ENCODE measurements around the gene KCNC1. TPM values are rescaled to one million over a fixed set of nuclear protein-coding genes. Genes with fewer than 3 reads are reported as not detected.

Gene KCNC1
- total RNA-seq, 1 experiment from 2014 or later, result 0.26 TPM

DNA sequence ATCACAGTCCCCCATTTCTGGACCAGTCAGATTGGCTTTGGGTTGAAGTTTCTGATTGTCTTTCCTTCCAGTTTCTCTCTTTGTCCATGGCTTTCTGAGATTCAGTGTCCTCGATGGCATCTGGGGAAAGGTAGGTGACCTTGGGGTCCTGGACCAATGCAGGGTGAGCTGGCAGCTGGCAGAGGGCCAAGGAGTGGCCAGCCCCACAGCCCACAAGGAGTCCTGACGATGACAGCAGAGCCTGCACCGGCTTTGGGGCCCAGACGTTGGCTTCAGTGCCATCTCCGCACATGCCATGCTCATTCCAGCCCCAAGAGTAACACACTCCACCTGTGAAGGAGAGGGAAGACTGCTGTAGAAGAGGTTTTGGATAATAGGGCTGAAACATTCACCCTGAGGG lies 53.5 kb downstream of the KCNC1 start:
- Mint-ChIP-seq H3K36me3 (ENCODE audit: insufficient read depth, unreplicated experiment) (no peaks in the 10 kb centered on the region), H3K27ac (ENCODE audit: unreplicated experiment) (no peak overlapping the region), H3K9me3 (ENCODE audit: low read depth, unreplicated experiment) (no peaks in the 10 kb centered on the region), H3K27me3 (ENCODE audit: unreplicated experiment) (no peaks in the 10 kb centered on the region), H3K4me3 (ENCODE audit: low read depth, unreplicated experiment) (no peak overlapping the region), H3K4me1 (ENCODE audit: low read depth, unreplicated experiment) (peaks cover 8% of the 10 kb centered on the region)
- no TSS peak for BruUV-seq (replicated peaks)
- intact Hi-C loops (cut with micrococcal nuclease; ENCODE audit: unreplicated experiment), result no loop called here
- CTCF ChIA-PET, result no interaction called here
- no peak for DNase-seq
- TF ChIP-seq, protein P1, sequence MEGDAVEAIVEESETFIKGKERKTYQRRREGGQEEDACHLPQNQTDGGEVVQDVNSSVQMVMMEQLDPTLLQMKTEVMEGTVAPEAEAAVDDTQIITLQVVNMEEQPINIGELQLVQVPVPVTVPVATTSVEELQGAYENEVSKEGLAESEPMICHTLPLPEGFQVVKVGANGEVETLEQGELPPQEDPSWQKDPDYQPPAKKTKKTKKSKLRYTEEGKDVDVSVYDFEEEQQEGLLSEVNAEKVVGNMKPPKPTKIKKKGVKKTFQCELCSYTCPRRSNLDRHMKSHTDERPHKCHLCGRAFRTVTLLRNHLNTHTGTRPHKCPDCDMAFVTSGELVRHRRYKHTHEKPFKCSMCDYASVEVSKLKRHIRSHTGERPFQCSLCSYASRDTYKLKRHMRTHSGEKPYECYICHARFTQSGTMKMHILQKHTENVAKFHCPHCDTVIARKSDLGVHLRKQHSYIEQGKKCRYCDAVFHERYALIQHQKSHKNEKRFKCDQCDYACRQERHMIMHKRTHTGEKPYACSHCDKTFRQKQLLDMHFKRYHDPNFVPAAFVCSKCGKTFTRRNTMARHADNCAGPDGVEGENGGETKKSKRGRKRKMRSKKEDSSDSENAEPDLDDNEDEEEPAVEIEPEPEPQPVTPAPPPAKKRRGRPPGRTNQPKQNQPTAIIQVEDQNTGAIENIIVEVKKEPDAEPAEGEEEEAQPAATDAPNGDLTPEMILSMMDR (IDR thresholded peaks at IDR 0.05; ENCODE audit: unreplicated experiment), result no peak

DNA sequence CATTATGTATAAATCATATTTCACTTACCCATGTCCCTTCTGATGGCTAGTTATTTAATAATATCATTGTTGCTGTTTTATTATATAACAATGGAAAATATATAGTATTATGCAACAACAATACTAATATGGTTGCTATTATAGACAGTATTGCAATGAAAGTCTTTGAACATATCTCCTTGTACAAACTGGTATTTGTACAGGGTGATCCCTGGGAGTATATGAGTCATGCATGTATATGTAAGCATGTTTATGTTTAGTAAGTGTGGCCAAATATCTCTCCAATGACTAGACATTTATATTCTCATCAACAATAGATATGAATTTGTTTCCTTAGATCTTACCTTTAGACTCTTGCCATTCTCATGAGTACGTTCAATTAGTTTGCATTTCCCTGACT lies 55.9 kb downstream of the KCNC1 start:
- intact Hi-C loops (cut with micrococcal nuclease; ENCODE audit: unreplicated experiment), result no loop called here
- BruUV-seq (replicated peaks), result no TSS peak
- H3K27me3 Mint-ChIP-seq (ENCODE audit: unreplicated experiment), result no peaks in the 10 kb centered on the region
- no peak overlapping the region for H3K4me3 Mint-ChIP-seq (ENCODE audit: low read depth, unreplicated experiment)
- no peaks in the 10 kb centered on the region for H3K36me3 Mint-ChIP-seq (ENCODE audit: insufficient read depth, unreplicated experiment)
- peaks cover 8% of the 10 kb centered on the region for H3K4me1 Mint-ChIP-seq (ENCODE audit: low read depth, unreplicated experiment)
- H3K9me3 Mint-ChIP-seq (ENCODE audit: low read depth, unreplicated experiment), result no peaks in the 10 kb centered on the region
- no peak for DNase-seq
- TF ChIP-seq, protein P1 (IDR thresholded peaks at IDR 0.05; ENCODE audit: unreplicated experiment), result no peak
- CTCF ChIA-PET, result no interaction called here
- H3K27ac Mint-ChIP-seq (ENCODE audit: unreplicated experiment), result no peak overlapping the region

DNA sequence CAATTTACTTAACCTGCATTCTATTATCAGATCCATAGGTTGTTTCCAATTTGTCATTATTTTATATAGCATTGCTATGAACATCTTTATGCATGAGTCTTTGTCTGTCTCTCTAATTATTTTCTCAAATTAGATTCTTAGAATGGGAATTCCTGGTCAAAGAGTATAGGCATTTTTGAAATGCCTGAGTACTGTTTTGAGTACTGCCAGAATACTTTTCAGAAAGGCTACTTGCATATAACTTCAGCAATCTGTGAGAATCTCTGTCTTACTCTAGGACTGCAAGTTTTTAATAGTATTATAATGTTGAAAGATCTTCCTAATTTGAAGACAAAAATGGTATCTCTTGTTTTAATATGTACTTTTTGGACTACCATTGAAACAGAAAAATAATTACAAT lies 56.6 kb downstream of the KCNC1 start:
- BruUV-seq (replicated peaks), result no TSS peak
- peaks cover 8% of the 10 kb centered on the region for H3K4me1 Mint-ChIP-seq (ENCODE audit: low read depth, unreplicated experiment)
- TF ChIP-seq, protein P1 (IDR thresholded peaks at IDR 0.05; ENCODE audit: unreplicated experiment), result no peak
- H3K36me3 Mint-ChIP-seq (ENCODE audit: insufficient read depth, unreplicated experiment), result no peaks in the 10 kb centered on the region
- intact Hi-C loops (cut with micrococcal nuclease; ENCODE audit: unreplicated experiment), result no loop called here
- no peaks in the 10 kb centered on the region for H3K9me3 Mint-ChIP-seq (ENCODE audit: low read depth, unreplicated experiment)
- DNase-seq, result no peak
- no peak overlapping the region for H3K27ac Mint-ChIP-seq (ENCODE audit: unreplicated experiment)
- H3K4me3 Mint-ChIP-seq (ENCODE audit: low read depth, unreplicated experiment), result no peak overlapping the region
- CTCF ChIA-PET, result no interaction called here
- H3K27me3 Mint-ChIP-seq (ENCODE audit: unreplicated experiment), result no peaks in the 10 kb centered on the region

DNA sequence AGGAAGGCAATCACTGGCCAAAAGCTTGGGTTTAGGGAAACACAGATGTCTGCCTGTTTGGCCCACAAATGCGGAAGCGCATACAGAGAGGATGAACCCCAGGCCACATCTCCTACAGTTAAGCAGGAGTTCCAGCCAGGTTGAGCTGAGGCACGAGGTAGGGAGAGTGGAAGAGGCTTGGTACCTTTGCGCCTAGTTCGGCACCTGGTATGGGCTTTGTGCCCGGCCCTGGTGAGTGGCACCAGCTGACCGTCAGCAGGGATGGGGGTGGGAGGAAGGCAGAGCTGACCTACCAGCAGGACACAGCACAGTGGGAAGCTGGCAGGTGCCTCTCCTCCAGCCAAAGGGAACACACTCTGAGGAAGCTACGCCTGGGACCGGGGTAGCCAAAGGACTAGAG lies 57.6 kb downstream of the KCNC1 start:
- Mint-ChIP-seq H3K27ac (ENCODE audit: unreplicated experiment) (no peak overlapping the region), H3K9me3 (ENCODE audit: low read depth, unreplicated experiment) (no peaks in the 10 kb centered on the region), H3K4me3 (ENCODE audit: low read depth, unreplicated experiment) (no peak overlapping the region), H3K36me3 (ENCODE audit: insufficient read depth, unreplicated experiment) (no peaks in the 10 kb centered on the region), H3K27me3 (ENCODE audit: unreplicated experiment) (no peaks in the 10 kb centered on the region), H3K4me1 (ENCODE audit: low read depth, unreplicated experiment) (peaks cover 8% of the 10 kb centered on the region)
- TF ChIP-seq, protein P1 (IDR thresholded peaks at IDR 0.05; ENCODE audit: unreplicated experiment), result no peak
- BruUV-seq (replicated peaks), result no TSS peak
- no peak for DNase-seq
- CTCF ChIA-PET, result no interaction called here
- intact Hi-C loops (cut with micrococcal nuclease; ENCODE audit: unreplicated experiment), result no loop called here

Measured in Calu3 (cell line).